IMR-90 (cell line): Measurements from ENCODE around the gene GPER1. TPM values are rescaled to one million over a fixed set of nuclear protein-coding genes. Genes with fewer than 3 reads are reported as not detected.

Experiments
- ATAC-seq: fragments of 200-7000 bp; cut with Tn5 transposase; 2 replicates; pipeline ENCODE4 v1.9.1; 2020; ENCODE audit warnings: low read depth, mild to moderate bottlenecking, moderate library complexity
- BruUV-seq: library from RNA; stranded (reverse); fragments of 400-500 nt; replicated peaks from 2 replicates; lab custom pipeline; 2021; lab: Mats Ljungman, UMichigan
- CTCF ChIA-PET: fragments of 300-600 bp; formaldehyde crosslinking; extraction: SDS; loops from one replicate; lab custom pipeline; 2021; ENCODE audit warnings: antibody characterized with exemption; lab: Yijun Ruan, JAX
- POLR2A ChIA-PET: fragments of 300-600 bp; sonication (Branson Sonifier 250); formaldehyde crosslinking; loops from one replicate; lab custom pipeline; 2022; ENCODE audit warnings: antibody characterized with exemption; ENCODE audit not compliant: unreplicated experiment; lab: Charles Lee
- DNase-seq: peaks from one replicate; pipeline ENCODE4 v3.0.0; 2013
- H2AFZ ChIP-seq: replicated peaks from 2 replicates; pipeline ENCODE3; 2013; ENCODE audit warnings: low read length, mild to moderate bottlenecking; ENCODE audit not compliant: poor library complexity
- H2AK5ac ChIP-seq: 2 replicates; pipeline ENCODE4 v1.6.1; 2013; ENCODE audit warnings: low read depth, low read length, inconsistent platforms
- H2AK9ac ChIP-seq: replicated peaks from 2 replicates; pipeline ENCODE3; 2013; ENCODE audit warnings: mild to moderate bottlenecking, low read depth, low read length, moderate library complexity; ENCODE audit not compliant: poor library complexity
- H2BK120ac ChIP-seq: 2 replicates; pipeline ENCODE4 v1.6.1; 2013; ENCODE audit warnings: low read depth, low read length, inconsistent platforms
- H2BK15ac ChIP-seq: 3 replicates; pipeline ENCODE4 v1.6.1; 2013; ENCODE audit warnings: low read depth, low read length, inconsistent platforms
- H2BK20ac ChIP-seq: 2 replicates; pipeline ENCODE4 v1.6.1; 2013; ENCODE audit warnings: low read depth, mild to moderate bottlenecking, inconsistent platforms, low read length, moderate library complexity
- H2BK5ac ChIP-seq: 2 replicates; pipeline ENCODE4 v1.6.1; 2013; ENCODE audit warnings: mild to moderate bottlenecking, low read depth, low read length, inconsistent platforms; ENCODE audit not compliant: poor library complexity, severe bottlenecking
- H3K14ac ChIP-seq: replicated peaks from 2 replicates; pipeline ENCODE4 v1.6.1; 2013; ENCODE audit warnings: low read depth, low read length, inconsistent platforms
- H3K18ac ChIP-seq: 2 replicates; pipeline ENCODE4 v1.6.1; 2013; ENCODE audit warnings: low read depth, low read length, control low read depth
- H3K23ac ChIP-seq: 2 replicates; pipeline ENCODE4 v1.6.1; 2013; ENCODE audit warnings: low read depth, low read length, inconsistent platforms
- H3K27ac ChIP-seq: 2 replicates; pipeline ENCODE4 v1.5.1; 2013; ENCODE audit warnings: mild to moderate bottlenecking, control low read depth, low read length; ENCODE audit not compliant: insufficient read depth
- H3K27me3 ChIP-seq: 2 replicates; pipeline ENCODE4 v1.6.1; 2013; ENCODE audit warnings: low read length; ENCODE audit not compliant: control insufficient read depth, insufficient read depth
- H3K36me3 ChIP-seq: 2 replicates; pipeline ENCODE4 v1.6.1; 2013; ENCODE audit warnings: low read length, mixed read lengths; ENCODE audit not compliant: control insufficient read depth, insufficient read depth
- H3K4ac ChIP-seq: 2 replicates; pipeline ENCODE4 v1.6.1; 2013; ENCODE audit warnings: low read depth, low read length, inconsistent platforms
- H3K4me1 ChIP-seq: 2 replicates; pipeline ENCODE4 v1.6.1; 2013; ENCODE audit warnings: low read length, mixed read lengths; ENCODE audit not compliant: control insufficient read depth, insufficient read depth
- H3K4me2 ChIP-seq: 2 replicates; pipeline ENCODE4 v1.6.1; 2013; ENCODE audit warnings: low read depth, mild to moderate bottlenecking, control low read depth, low read length, moderate library complexity
- H3K4me3 ChIP-seq: 2 replicates; pipeline ENCODE4 v1.5.1; 2013; ENCODE audit warnings: low read depth, mild to moderate bottlenecking, control low read depth, low read length, moderate library complexity; ENCODE audit not compliant: insufficient read depth
- H3K56ac ChIP-seq: 2 replicates; pipeline ENCODE4 v1.6.1; 2013; ENCODE audit warnings: low read length, inconsistent platforms; ENCODE audit not compliant: insufficient read depth; ENCODE audit errors: extremely low read depth
- H3K79me1 ChIP-seq, 2 experiments: 2 replicates each; pipeline ENCODE4 v1.6.1; 2013; ENCODE audit warnings: low read length in 2 of 2, inconsistent platforms in 1 of 2, low read depth in 1 of 2
- H3K9ac ChIP-seq: 2 replicates; pipeline ENCODE4 v1.6.1; 2013; ENCODE audit warnings: low read depth, low read length, control low read depth
- H3K9me1 ChIP-seq: 2 replicates; pipeline ENCODE4 v1.6.1; 2013; ENCODE audit warnings: low read length, inconsistent platforms; ENCODE audit not compliant: insufficient read depth
- H3K9me3 ChIP-seq: 2 replicates; pipeline ENCODE4 v1.6.1; 2013; ENCODE audit warnings: low read length; ENCODE audit not compliant: control insufficient read depth, insufficient read depth
- H4K20me1 ChIP-seq: 2 replicates; pipeline ENCODE4 v1.6.1; 2013; ENCODE audit warnings: low read length, inconsistent platforms; ENCODE audit not compliant: insufficient read depth
- H4K5ac ChIP-seq: 2 replicates; pipeline ENCODE4 v1.6.1; 2013; ENCODE audit warnings: mild to moderate bottlenecking, low read depth, low read length, control low read depth
- H4K8ac ChIP-seq, 2 experiments: 2 replicates each; pipeline ENCODE4 v1.6.1; 2013; ENCODE audit warnings: low read depth in 2 of 2, low read length in 2 of 2, control low read depth in 1 of 2, inconsistent platforms in 1 of 2
- H4K91ac ChIP-seq: 2 replicates; pipeline ENCODE4 v1.6.1; 2013; ENCODE audit warnings: low read depth, low read length, inconsistent platforms; ENCODE audit not compliant: insufficient read depth
- POLR2A ChIP-seq: IDR thresholded peaks from 2 replicates; pipeline ENCODE4 v1.6.1; 2012; ENCODE audit warnings: mild to moderate bottlenecking, low read depth, low read length
- USF2 ChIP-seq: fragments of 150-350 bp; IDR thresholded peaks from 2 replicates; pipeline ENCODE4 v1.6.1; 2017; ENCODE audit warnings: mild to moderate bottlenecking, antibody characterized with exemption, low read length, low read depth
- WGBS, 2 experiments: methylation state at CpG; one replicate each; pipeline versions ENCODE4 v1.1.5 to v1.1.7; 2013; ENCODE audit warnings: missing lambda C conversion rate in 2 of 2; ENCODE audit not compliant: insufficient read length in 1 of 2; ENCODE audit errors: extremely low coverage in 2 of 2; 5-methylcytosine and 5-hydroxymethylcytosine counted together
- dilution Hi-C: fragments of 300-500 bp; cut with HindIII; formaldehyde crosslinking; loops from one replicate; pipeline ENCODE4 v1.14.3; 2018; ENCODE audit warnings: low sequenced_read_pairs; ENCODE audit not compliant: unreplicated experiment
- in situ Hi-C: fragments of 300-500 bp; cut with MboI; formaldehyde crosslinking; loops from 3 replicates; pipeline ENCODE4 v1.14.3; 2019; ENCODE audit warnings: low sequenced_read_pairs, inconsistent platforms, mixed read lengths
- intact Hi-C: fragments of 100-400 bp; cut with micrococcal nuclease; formaldehyde crosslinking; loops from 2 replicates; pipeline ENCODE4 v1.10.0; 2022
- polyA plus RNA-seq, 3 experiments: library from polyadenylated mRNA; depleted of rRNA; stranded (reverse); fragments of >200 nt; gene quantifications; 2 replicates each; pipeline ENCODE4 v1.2.3, GENCODE V29; 2012; ENCODE audit warnings: low replicate concordance in 1 of 3
- total RNA-seq: library from RNA; depleted of rRNA; stranded (reverse); fragments of >200 nt; gene quantifications from 2 replicates; pipeline ENCODE4 v1.2.3, GENCODE V29; 2012

The GPER1 gene
- total and polyA plus RNA-seq, 2 of the 4 experiments (the other 2 are of a cell fraction), result 2.0 to 5.8 TPM

- Histone ChIP-seq H3K56ac (no peak overlapping the region), H3K4me1 (peaks cover 20% of the 10 kb centered on the region), H3K36me3 (no peaks in the 10 kb centered on the region), H2BK120ac (no peak overlapping the region), H3K27me3 (no peaks in the 10 kb centered on the region), H3K4me2 (peak overlapping the region; percentile 16; the same call in 1 of the 2 replicates), H3K14ac (no peak overlapping the region), H2BK15ac (no peak overlapping the region), H3K4ac (peak overlapping the region; percentile 7), H3K4me3 (no peak overlapping the region), H3K9me1 (peaks cover 3% of the 10 kb centered on the region; the same call in 1 of the 2 replicates), H2AK5ac (peak overlapping the region; percentile 49; the same call in 1 of the 2 replicates), H3K9ac (no peak overlapping the region), H4K8ac (peak overlapping the region in 1 of 2 experiments; percentile 72; a peak in 1 of 4 replicates), H4K5ac (no peak overlapping the region), H3K79me1 (peaks cover 7 to 32% of the 10 kb centered on the region in 2 experiments), H3K9me3 (no peaks in the 10 kb centered on the region), H4K91ac (no peak overlapping the region), H2AFZ (peak overlapping the region; percentile 56), H2AK9ac (no peak overlapping the region), H3K23ac (peak overlapping the region; percentile 19; the same call in 1 of the 2 replicates), H3K18ac (no peak overlapping the region; the same call in 1 of the 2 replicates), H2BK20ac (no peak overlapping the region), H3K27ac (no peak overlapping the region), H4K20me1 (peaks cover 17% of the 10 kb centered on the region; the same call in 1 of the 2 replicates), H2BK5ac (no peak overlapping the region)
- intact Hi-C loops, result loop anchor here (5.0 to 10.0 kb wide), 2 partner anchors 95 to 137 kb away; a partner anchor contains a TSS
- TF ChIP-seq USF2 (no peak), POLR2A (no peak)
- DNase-seq, result peak; percentile 12
- no TSS peak for BruUV-seq
- POLR2A ChIA-PET, result no interaction called here
- in situ Hi-C loops, result no loop called here
- no peak for ATAC-seq
- CTCF ChIA-PET, result interaction anchor here (1.4 kb wide), 1 partner anchor 49 kb away, joined by 4 read pairs; no protein-coding TSS in a partner anchor
- 56% methylated on average over 18 of the region's 40 CpGs; no CpG with 5 or more reads in 1 of the 2 experiments for WGBS, 2 experiments
- dilution Hi-C loops, result no loop called here
These were observed 46.1 kb upstream of the GPER1 start for GRCh38 chr7:1041551-1042491.
